Gastrocnemius medialis (tissue), 4 donors: ENCODE results near the gene CAPN2.

Experiments
- POLR2A ChIP-seq, 2 donors: fragments of 450-650 bp; IDR thresholded peaks; one replicate each; pipeline ENCODE4 v1.6.1; 2017; ENCODE audit warnings: antibody characterized with exemption in 2 of 2, mild to moderate bottlenecking in 2 of 2, moderate library complexity in 2 of 2
- TF ChIP-seq, protein P1 (sequence below), 5 experiments: fragments of 450-650 bp in 3 of 5; fragments of 200-600 bp in 2 of 5; sonication (generic) in 2 of 5; IDR thresholded peaks in 4 of 5; conservative IDR thresholded peaks in 1 of 5; 1 replicate in 4 of 5; 2 replicates in 1 of 5; pipeline ENCODE4 v1.5.1; 2016 to 2019; ENCODE audit warnings: antibody characterized with exemption in 5 of 5, mild to moderate bottlenecking in 3 of 5, moderate library complexity in 3 of 5

GRCh38 chr1:223810586-223810985 is 98.2 kb downstream of the CAPN2 start:
- no peak for TF ChIP-seq POLR2A (IDR thresholded peaks at IDR 0.05)
- TF ChIP-seq, protein P1, sequence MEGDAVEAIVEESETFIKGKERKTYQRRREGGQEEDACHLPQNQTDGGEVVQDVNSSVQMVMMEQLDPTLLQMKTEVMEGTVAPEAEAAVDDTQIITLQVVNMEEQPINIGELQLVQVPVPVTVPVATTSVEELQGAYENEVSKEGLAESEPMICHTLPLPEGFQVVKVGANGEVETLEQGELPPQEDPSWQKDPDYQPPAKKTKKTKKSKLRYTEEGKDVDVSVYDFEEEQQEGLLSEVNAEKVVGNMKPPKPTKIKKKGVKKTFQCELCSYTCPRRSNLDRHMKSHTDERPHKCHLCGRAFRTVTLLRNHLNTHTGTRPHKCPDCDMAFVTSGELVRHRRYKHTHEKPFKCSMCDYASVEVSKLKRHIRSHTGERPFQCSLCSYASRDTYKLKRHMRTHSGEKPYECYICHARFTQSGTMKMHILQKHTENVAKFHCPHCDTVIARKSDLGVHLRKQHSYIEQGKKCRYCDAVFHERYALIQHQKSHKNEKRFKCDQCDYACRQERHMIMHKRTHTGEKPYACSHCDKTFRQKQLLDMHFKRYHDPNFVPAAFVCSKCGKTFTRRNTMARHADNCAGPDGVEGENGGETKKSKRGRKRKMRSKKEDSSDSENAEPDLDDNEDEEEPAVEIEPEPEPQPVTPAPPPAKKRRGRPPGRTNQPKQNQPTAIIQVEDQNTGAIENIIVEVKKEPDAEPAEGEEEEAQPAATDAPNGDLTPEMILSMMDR (IDR thresholded peaks at IDR 0.05 in 4 of 5, conservative IDR thresholded peaks at IDR 0.05 in 1 of 5): no peak
